Measurements from ENCODE around the gene PIK3CD.

GRCh38 chr1:9626201-9626608 is 25.3 kb upstream of the PIK3CD start:
- TF ChIP-seq, protein P1, sequence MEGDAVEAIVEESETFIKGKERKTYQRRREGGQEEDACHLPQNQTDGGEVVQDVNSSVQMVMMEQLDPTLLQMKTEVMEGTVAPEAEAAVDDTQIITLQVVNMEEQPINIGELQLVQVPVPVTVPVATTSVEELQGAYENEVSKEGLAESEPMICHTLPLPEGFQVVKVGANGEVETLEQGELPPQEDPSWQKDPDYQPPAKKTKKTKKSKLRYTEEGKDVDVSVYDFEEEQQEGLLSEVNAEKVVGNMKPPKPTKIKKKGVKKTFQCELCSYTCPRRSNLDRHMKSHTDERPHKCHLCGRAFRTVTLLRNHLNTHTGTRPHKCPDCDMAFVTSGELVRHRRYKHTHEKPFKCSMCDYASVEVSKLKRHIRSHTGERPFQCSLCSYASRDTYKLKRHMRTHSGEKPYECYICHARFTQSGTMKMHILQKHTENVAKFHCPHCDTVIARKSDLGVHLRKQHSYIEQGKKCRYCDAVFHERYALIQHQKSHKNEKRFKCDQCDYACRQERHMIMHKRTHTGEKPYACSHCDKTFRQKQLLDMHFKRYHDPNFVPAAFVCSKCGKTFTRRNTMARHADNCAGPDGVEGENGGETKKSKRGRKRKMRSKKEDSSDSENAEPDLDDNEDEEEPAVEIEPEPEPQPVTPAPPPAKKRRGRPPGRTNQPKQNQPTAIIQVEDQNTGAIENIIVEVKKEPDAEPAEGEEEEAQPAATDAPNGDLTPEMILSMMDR (IDR thresholded peaks at IDR 0.05), result no peak
- TF ChIP-seq POLR2A (IDR thresholded peaks at IDR 0.05), result no peak
